HepG2 (cell line): ENCODE data around the gene HEATR1. TPM values are rescaled to one million over a fixed set of nuclear protein-coding genes. Genes with fewer than 3 reads are reported as not detected.
A peak's percentile ranks its signal among the peaks of the same experiment; 100 is the strongest.

Experiments
- ATF7-NPFF ChIP-seq: sonication (generic); formaldehyde crosslinking; IDR thresholded peaks from 2 replicates; pipeline ENCODE4 v1.8.1; 2023; ENCODE audit warnings: mild to moderate bottlenecking, low read depth, missing genetic modification reagents, moderate library complexity
- CC2D1A ChIP-seq: sonication (generic); formaldehyde crosslinking; IDR thresholded peaks from 2 replicates; pipeline ENCODE4 v1.8.1; 2023; ENCODE audit warnings: mild to moderate bottlenecking, missing genetic modification reagents
- CHD4 ChIP-seq: fragments of 200-600 bp; sonication (generic); IDR thresholded peaks from 2 replicates; pipeline ENCODE4 v1.7.0; 2017; ENCODE audit warnings: mild to moderate bottlenecking, low read length, borderline replicate concordance
- DBP ChIP-seq: sonication (generic); formaldehyde crosslinking; IDR thresholded peaks from 2 replicates; pipeline ENCODE4 v1.4.0; 2020; ENCODE audit warnings: missing genetic modification reagents; ENCODE audit errors: not compliant biosample characterization
- DPF2 ChIP-seq: sonication (generic); formaldehyde crosslinking; IDR thresholded peaks from 2 replicates; pipeline ENCODE4 v1.4.0; 2020; ENCODE audit warnings: mild to moderate bottlenecking, low read depth, missing genetic modification reagents, borderline replicate concordance
- HDAC6 ChIP-seq: fragments of 200-600 bp; sonication (generic); IDR thresholded peaks from 2 replicates; pipeline ENCODE4 v1.7.0; 2017; ENCODE audit warnings: mild to moderate bottlenecking, antibody characterized with exemption, low read length, low read depth
- KLF15 ChIP-seq: sonication (generic); formaldehyde crosslinking; IDR thresholded peaks from 2 replicates; pipeline ENCODE4 v1.8.1; 2023; ENCODE audit warnings: borderline replicate concordance, mild to moderate bottlenecking, inconsistent platforms, missing genetic modification reagents, mixed read lengths
- NCOR1 ChIP-seq: fragments of 200-600 bp; sonication (generic); IDR thresholded peaks from 2 replicates; pipeline ENCODE4 v1.7.0; 2017; ENCODE audit warnings: antibody characterized with exemption, low read length, borderline replicate concordance
- RAD51 ChIP-seq: fragments of 450-650 bp; IDR thresholded peaks from 2 replicates; pipeline ENCODE4 v1.6.1; 2016; ENCODE audit warnings: borderline replicate concordance
- SIN3A ChIP-seq: IDR thresholded peaks from 2 replicates; pipeline ENCODE4 v1.6.1; 2011; ENCODE audit warnings: low read depth, mild to moderate bottlenecking, control low read depth, low read length, borderline replicate concordance
- TARDBP ChIP-seq: sonication (generic); formaldehyde crosslinking; IDR thresholded peaks from 2 replicates; pipeline ENCODE4 v1.8.0; 2022; ENCODE audit warnings: mild to moderate bottlenecking, missing genetic modification reagents
- TSC22D2 ChIP-seq: sonication (generic); formaldehyde crosslinking; IDR thresholded peaks from 2 replicates; pipeline ENCODE4 v1.5.1; 2020; ENCODE audit warnings: missing genetic modification reagents, mild to moderate bottlenecking, borderline replicate concordance
- ZC3H13 ChIP-seq: sonication (generic); formaldehyde crosslinking; IDR thresholded peaks from 2 replicates; pipeline ENCODE4 v1.8.1; 2023; ENCODE audit warnings: mild to moderate bottlenecking, missing genetic modification reagents, moderate library complexity
- ZNF136 ChIP-seq: sonication (generic); formaldehyde crosslinking; IDR thresholded peaks from 2 replicates; pipeline ENCODE4 v1.8.1; 2022; ENCODE audit warnings: low read depth, mild to moderate bottlenecking, moderate library complexity, missing genetic modification reagents
- ZNF343 ChIP-seq: sonication (generic); formaldehyde crosslinking; IDR thresholded peaks from 2 replicates; pipeline ENCODE4 v1.4.0; 2020; ENCODE audit warnings: mild to moderate bottlenecking, missing genetic modification reagents
- ZNF510 ChIP-seq: sonication (generic); formaldehyde crosslinking; IDR thresholded peaks from 2 replicates; pipeline ENCODE4 v1.4.0; 2020; ENCODE audit warnings: low read depth, mild to moderate bottlenecking, missing genetic modification reagents
- ZNF574 ChIP-seq: sonication (generic); formaldehyde crosslinking; IDR thresholded peaks from 2 replicates; pipeline ENCODE4 v1.4.0; 2020; ENCODE audit warnings: missing genetic modification reagents
- ZSCAN12 ChIP-seq: sonication (generic); formaldehyde crosslinking; IDR thresholded peaks from 2 replicates; pipeline ENCODE4 v1.9.0; 2021; ENCODE audit warnings: mild to moderate bottlenecking, missing genetic modification reagents
- polyA plus RNA-seq, 8 experiments: library from polyadenylated mRNA; depleted of rRNA in 3 of 8; stranded (reverse) in 7 of 8; unstranded in 1 of 8; fragments of >200 nt; fragmentation: Illumina TruSeq in 4 of 8; extraction: Trizol in 4 of 8; gene quantifications; 2 replicates each; pipeline versions ENCODE4 v1.2.1 to v1.2.3, GENCODE V29; 2011 to 2016; ENCODE audit warnings: low read depth in 4 of 8, missing spikeins in 1 of 8, mixed read lengths in 1 of 8; ENCODE audit not compliant: insufficient read depth in 1 of 8
- total RNA-seq, 5 experiments: library from RNA; depleted of rRNA; stranded (reverse); fragments of >200 nt; fragmentation: Illumina TruSeq; extraction: Trizol; gene quantifications; 2 replicates each; pipeline ENCODE4 v1.2.3, GENCODE V29; 2016; ENCODE audit warnings: low read depth in 1 of 5
- TF ChIP-seq, protein P1 (sequence below): sonication (generic); formaldehyde crosslinking; IDR thresholded peaks from 2 replicates; pipeline ENCODE4 v1.5.1; 2020; ENCODE audit warnings: mild to moderate bottlenecking, missing genetic modification reagents, borderline replicate concordance

Gene HEATR1
- total and polyA plus RNA-seq, 2 of the 13 experiments (the other 11 are each of a cell fraction or from before 2014, with no cell fraction given) = 10.2 to 45.8 TPM

GRCh38 chr1:236603991-236604904 lies at the start of gene HEATR1 (continued):
- TF ChIP-seq ZNF574 (CRISPR knock-in tag) (peak; percentile 94), TARDBP (CRISPR knock-in tag) (peak; percentile 63; the same call in 1 of the 2 replicates), RAD51 (peak; percentile 91), NCOR1 (no peak), CC2D1A (0 out of 2 replicates have a peak, but pooled peaks have one; percentile 45), TSC22D2 (0 out of 2 replicates have a peak, but pooled peaks have one; percentile 72), ATF7-NPFF (CRISPR knock-in tag) (peak; percentile 19; the same call in 1 of the 2 replicates), DPF2 (CRISPR knock-in tag) (no peak), KLF15 (CRISPR knock-in tag) (no peak), DBP (CRISPR knock-in tag) (no peak), ZNF136 (CRISPR knock-in tag) (0 out of 2 replicates have a peak, but pooled peaks have one; percentile 65), ZSCAN12 (CRISPR knock-in tag) (peak; percentile 65; the same call in 1 of the 2 replicates), ZC3H13 (CRISPR knock-in tag) (peak; percentile 54; the same call in 1 of the 2 replicates), CHD4 (no peak), SIN3A (peak; percentile 95), ZNF343 (CRISPR knock-in tag) (peak; percentile 91), ZNF510 (CRISPR knock-in tag) (no peak), HDAC6 (no peak)
- TF ChIP-seq, protein P1, sequence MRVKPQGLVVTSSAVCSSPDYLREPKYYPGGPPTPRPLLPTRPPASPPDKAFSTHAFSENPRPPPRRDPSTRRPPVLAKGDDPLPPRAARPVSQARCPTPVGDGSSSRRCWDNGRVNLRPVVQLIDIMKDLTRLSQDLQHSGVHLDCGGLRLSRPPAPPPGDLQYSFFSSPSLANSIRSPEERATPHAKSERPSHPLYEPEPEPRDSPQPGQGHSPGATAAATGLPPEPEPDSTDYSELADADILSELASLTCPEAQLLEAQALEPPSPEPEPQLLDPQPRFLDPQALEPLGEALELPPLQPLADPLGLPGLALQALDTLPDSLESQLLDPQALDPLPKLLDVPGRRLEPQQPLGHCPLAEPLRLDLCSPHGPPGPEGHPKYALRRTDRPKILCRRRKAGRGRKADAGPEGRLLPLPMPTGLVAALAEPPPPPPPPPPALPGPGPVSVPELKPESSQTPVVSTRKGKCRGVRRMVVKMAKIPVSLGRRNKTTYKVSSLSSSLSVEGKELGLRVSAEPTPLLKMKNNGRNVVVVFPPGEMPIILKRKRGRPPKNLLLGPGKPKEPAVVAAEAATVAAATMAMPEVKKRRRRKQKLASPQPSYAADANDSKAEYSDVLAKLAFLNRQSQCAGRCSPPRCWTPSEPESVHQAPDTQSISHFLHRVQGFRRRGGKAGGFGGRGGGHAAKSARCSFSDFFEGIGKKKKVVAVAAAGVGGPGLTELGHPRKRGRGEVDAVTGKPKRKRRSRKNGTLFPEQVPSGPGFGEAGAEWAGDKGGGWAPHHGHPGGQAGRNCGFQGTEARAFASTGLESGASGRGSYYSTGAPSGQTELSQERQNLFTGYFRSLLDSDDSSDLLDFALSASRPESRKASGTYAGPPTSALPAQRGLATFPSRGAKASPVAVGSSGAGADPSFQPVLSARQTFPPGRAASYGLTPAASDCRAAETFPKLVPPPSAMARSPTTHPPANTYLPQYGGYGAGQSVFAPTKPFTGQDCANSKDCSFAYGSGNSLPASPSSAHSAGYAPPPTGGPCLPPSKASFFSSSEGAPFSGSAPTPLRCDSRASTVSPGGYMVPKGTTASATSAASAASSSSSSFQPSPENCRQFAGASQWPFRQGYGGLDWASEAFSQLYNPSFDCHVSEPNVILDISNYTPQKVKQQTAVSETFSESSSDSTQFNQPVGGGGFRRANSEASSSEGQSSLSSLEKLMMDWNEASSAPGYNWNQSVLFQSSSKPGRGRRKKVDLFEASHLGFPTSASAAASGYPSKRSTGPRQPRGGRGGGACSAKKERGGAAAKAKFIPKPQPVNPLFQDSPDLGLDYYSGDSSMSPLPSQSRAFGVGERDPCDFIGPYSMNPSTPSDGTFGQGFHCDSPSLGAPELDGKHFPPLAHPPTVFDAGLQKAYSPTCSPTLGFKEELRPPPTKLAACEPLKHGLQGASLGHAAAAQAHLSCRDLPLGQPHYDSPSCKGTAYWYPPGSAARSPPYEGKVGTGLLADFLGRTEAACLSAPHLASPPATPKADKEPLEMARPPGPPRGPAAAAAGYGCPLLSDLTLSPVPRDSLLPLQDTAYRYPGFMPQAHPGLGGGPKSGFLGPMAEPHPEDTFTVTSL = no peak
